ENCODE results near the gene TPPP3. TPM values are rescaled to one million over a fixed set of nuclear protein-coding genes. Genes with fewer than 3 reads are reported as not detected.

TPPP3 gene
- total RNA-seq, 1 experiment from 2014 or later, result not detected

GRCh38 chr16:67405336-67405735, 12.0 kb upstream of the TPPP3 start:
- H3K4me1 ChIP-seq (replicated peaks), result peaks cover 9% of the 10 kb centered on the region
- H3K27ac ChIP-seq, result no peak overlapping the region
- no peaks in the 10 kb centered on the region for H3K36me3 ChIP-seq
- no peak for DNase-seq (ENCODE audit: low read depth in 1 of 2, low spot score in 2 of 2)
- no peaks in the 10 kb centered on the region for H3K27me3 ChIP-seq (replicated peaks)
- H3K9me3 ChIP-seq (replicated peaks), result no peaks in the 10 kb centered on the region
- no peak overlapping the region for H3K4me3 ChIP-seq

- H3K9me3 ChIP-seq (replicated peaks), result no peaks in the 10 kb centered on the region
- DNase-seq (ENCODE audit: low read depth in 1 of 2, low spot score in 2 of 2), result no peak
- H3K27me3 ChIP-seq (replicated peaks), result no peaks in the 10 kb centered on the region
- no peak overlapping the region for H3K4me3 ChIP-seq
- H3K4me1 ChIP-seq (replicated peaks), result peaks cover 9% of the 10 kb centered on the region
- no peaks in the 10 kb centered on the region for H3K36me3 ChIP-seq
- H3K27ac ChIP-seq, result no peak overlapping the region
Observed at GRCh38 chr16:67404740-67405226, 11.5 kb upstream of the TPPP3 start.

GRCh38 chr16:67403976-67404555, 10.8 kb upstream of the TPPP3 start:
- Histone ChIP-seq H3K9me3 (replicated peaks) (peaks cover 3% of the 10 kb centered on the region), H3K4me1 (replicated peaks) (peaks cover 14% of the 10 kb centered on the region), H3K27me3 (replicated peaks) (no peaks in the 10 kb centered on the region), H3K36me3 (no peaks in the 10 kb centered on the region), H3K27ac (no peak overlapping the region), H3K4me3 (no peak overlapping the region)
- DNase-seq (ENCODE audit: low read depth in 1 of 2, low spot score in 2 of 2), result no peak

GRCh38 chr16:67400901-67401300, 7.6 kb upstream of the TPPP3 start:
- H3K9me3 ChIP-seq (replicated peaks), result peaks cover 5% of the 10 kb centered on the region
- no peaks in the 10 kb centered on the region for H3K27me3 ChIP-seq (replicated peaks)
- no peaks in the 10 kb centered on the region for H3K36me3 ChIP-seq
- no peak for DNase-seq (ENCODE audit: low read depth in 1 of 2, low spot score in 2 of 2)
- H3K4me1 ChIP-seq (replicated peaks), result peaks cover 15% of the 10 kb centered on the region
- H3K27ac ChIP-seq, result no peak overlapping the region
- H3K4me3 ChIP-seq, result no peak overlapping the region

- DNase-seq (ENCODE audit: low read depth in 1 of 2, low spot score in 2 of 2), result no peak
- no peaks in the 10 kb centered on the region for H3K27me3 ChIP-seq (replicated peaks)
- H3K4me1 ChIP-seq (replicated peaks), result peaks cover 18% of the 10 kb centered on the region
- H3K27ac ChIP-seq, result no peak overlapping the region
- H3K4me3 ChIP-seq, result no peak overlapping the region
- no peaks in the 10 kb centered on the region for H3K36me3 ChIP-seq
- peaks cover 5% of the 10 kb centered on the region for H3K9me3 ChIP-seq (replicated peaks)
Observed at GRCh38 chr16:67399749-67400704, 6.7 kb upstream of the TPPP3 start.

- H3K27ac ChIP-seq, result no peak overlapping the region
- no peaks in the 10 kb centered on the region for H3K36me3 ChIP-seq
- peak in 1 of 2 experiments; percentile 46 for DNase-seq (ENCODE audit: low read depth in 1 of 2, low spot score in 2 of 2)
- peaks cover 5% of the 10 kb centered on the region for H3K9me3 ChIP-seq (replicated peaks)
- peaks cover 18% of the 10 kb centered on the region for H3K4me1 ChIP-seq (replicated peaks)
- no peaks in the 10 kb centered on the region for H3K27me3 ChIP-seq (replicated peaks)
- no peak overlapping the region for H3K4me3 ChIP-seq
Observed at GRCh38 chr16:67399218-67399733, 6.0 kb upstream of the TPPP3 start.

GRCh38 chr16:67398546-67399217, 5.4 kb upstream of the TPPP3 start:
- no peaks in the 10 kb centered on the region for H3K27me3 ChIP-seq (replicated peaks)
- no peaks in the 10 kb centered on the region for H3K36me3 ChIP-seq
- H3K9me3 ChIP-seq (replicated peaks), result peaks cover 5% of the 10 kb centered on the region
- H3K27ac ChIP-seq, result no peak overlapping the region
- DNase-seq (ENCODE audit: low read depth in 1 of 2, low spot score in 2 of 2), result no peak
- H3K4me1 ChIP-seq (replicated peaks), result peaks cover 22% of the 10 kb centered on the region
- H3K4me3 ChIP-seq, result no peak overlapping the region

GRCh38 chr16:67397812-67398545, 4.7 kb upstream of the TPPP3 start:
- Histone ChIP-seq H3K4me3 (no peak overlapping the region), H3K9me3 (replicated peaks) (peaks cover 5% of the 10 kb centered on the region), H3K27ac (no peak overlapping the region), H3K4me1 (replicated peaks) (peaks cover 27% of the 10 kb centered on the region), H3K27me3 (replicated peaks) (no peaks in the 10 kb centered on the region), H3K36me3 (no peaks in the 10 kb centered on the region)
- no peak for DNase-seq (ENCODE audit: low read depth in 1 of 2, low spot score in 2 of 2)

- H3K4me1 ChIP-seq (replicated peaks), result peaks cover 30% of the 10 kb centered on the region
- H3K27ac ChIP-seq, result no peak overlapping the region
- H3K9me3 ChIP-seq (replicated peaks), result peaks cover 5% of the 10 kb centered on the region
- DNase-seq (ENCODE audit: low read depth in 1 of 2, low spot score in 2 of 2), result no peak
- no peaks in the 10 kb centered on the region for H3K36me3 ChIP-seq
- H3K27me3 ChIP-seq (replicated peaks), result no peaks in the 10 kb centered on the region
- H3K4me3 ChIP-seq, result no peak overlapping the region
Observed at GRCh38 chr16:67397036-67397801, 3.9 kb upstream of the TPPP3 start.

- Histone ChIP-seq H3K4me1 (replicated peaks) (peaks cover 30% of the 10 kb centered on the region), H3K27me3 (replicated peaks) (no peaks in the 10 kb centered on the region)
Observed at GRCh38 chr16:67396159-67397035, 3.1 kb upstream of the TPPP3 start.

GRCh38 chr16:67395458-67396158, 2.3 kb upstream of the TPPP3 start:
- no peak for DNase-seq (ENCODE audit: low read depth in 1 of 2, low spot score in 2 of 2)
- H3K27ac ChIP-seq, result no peak overlapping the region

More at GRCh38 chr16:67396159-67397035, 3.1 kb upstream of the TPPP3 start:
- Histone ChIP-seq H3K27ac (no peak overlapping the region), H3K36me3 (no peaks in the 10 kb centered on the region), H3K9me3 (replicated peaks) (peaks cover 5% of the 10 kb centered on the region), H3K4me3 (no peak overlapping the region)
- peak; percentile 52 to 90 for DNase-seq (ENCODE audit: low read depth in 1 of 2, low spot score in 2 of 2)

More at GRCh38 chr16:67395458-67396158, 2.3 kb upstream of the TPPP3 start:
- Histone ChIP-seq H3K4me1 (replicated peaks) (peaks cover 30% of the 10 kb centered on the region), H3K9me3 (replicated peaks) (peaks cover 5% of the 10 kb centered on the region), H3K27me3 (replicated peaks) (no peaks in the 10 kb centered on the region), H3K36me3 (no peaks in the 10 kb centered on the region), H3K4me3 (no peak overlapping the region)
